Uterus (tissue), 4 donors: Measurements from ENCODE around the gene COPS7A. TPM values are rescaled to one million over a fixed set of nuclear protein-coding genes. Genes with fewer than 3 reads are reported as not detected.
"Not testable (repeated sequence)": the region's sequence is repeated elsewhere in the genome, so short reads cannot be mapped to it uniquely, and the experiment has no call there.

Experiments used
- DNase-seq, 2 donors: peaks; one replicate each; pipeline ENCODE4 v3.0.0-alpha.2; 2019 to 2020
- H3K27ac ChIP-seq, 2 donors: fragments of 200-600 bp; sonication (generic); 1 replicate in 1 of 2; 2 replicates in 1 of 2; pipeline ENCODE4 v1.5.1; 2016 to 2018
- H3K27me3 ChIP-seq, 2 donors: fragments of 200-600 bp; sonication (generic); one replicate each; pipeline ENCODE4 v1.5.1; 2018 to 2019; ENCODE audit warnings: control low read depth in 1 of 2
- H3K36me3 ChIP-seq, 2 donors: fragments of 200-600 bp; sonication (generic); one replicate each; pipeline ENCODE4 v1.5.1; 2019; ENCODE audit warnings: control low read depth in 1 of 2
- H3K4me1 ChIP-seq, 2 donors: fragments of 200-600 bp; sonication (generic); one replicate each; pipeline ENCODE4 v1.5.1; 2018 to 2019; ENCODE audit warnings: control low read depth in 1 of 2
- H3K4me3 ChIP-seq, 2 donors: fragments of 200-600 bp; sonication (generic); 1 replicate in 1 of 2; 2 replicates in 1 of 2; pipeline ENCODE4 v1.5.1; 2018 to 2019; ENCODE audit warnings: mild to moderate bottlenecking in 1 of 2
- H3K9me3 ChIP-seq, 2 donors: fragments of 200-600 bp; sonication (generic); one replicate each; pipeline ENCODE4 v1.5.1; 2019; ENCODE audit warnings: control low read depth in 1 of 2
- CTCF ChIP-seq, 4 experiments: fragments of 200-600 bp in 2 of 4; fragments of 450-650 bp in 2 of 4; sonication (generic) in 2 of 4; IDR thresholded peaks; one replicate each; pipeline ENCODE4 v1.5.1; 2016 to 2019; ENCODE audit warnings: antibody characterized with exemption in 4 of 4, mild to moderate bottlenecking in 2 of 4, moderate library complexity in 1 of 4
- POLR2A ChIP-seq, 2 donors: fragments of 450-650 bp; IDR thresholded peaks; one replicate each; pipeline ENCODE4 v1.6.1; 2016; ENCODE audit warnings: antibody characterized with exemption in 2 of 2, mild to moderate bottlenecking in 1 of 2, moderate library complexity in 1 of 2
- intact Hi-C: fragments of 100-400 bp; cut with DNase I; formaldehyde crosslinking; loops from one replicate; pipeline ENCODE4 v1.15.1; 2023; ENCODE audit warnings: low total_unique reads
- total RNA-seq, 4 donors: library from RNA; depleted of rRNA in 3 of 4; stranded (reverse); fragments of >200 nt in 3 of 4; gene quantifications; one replicate each; pipeline versions ENCODE4 v1.1.0 to v1.2.4, GENCODE V29; 2014 to 2023
- donor health status: DM: yes; HTN: yes; CAD: no.

Gene COPS7A
- total RNA-seq, 4 donors from 2014 or later, result 35.6 to 50.3 (median 37.7) TPM

DNA sequence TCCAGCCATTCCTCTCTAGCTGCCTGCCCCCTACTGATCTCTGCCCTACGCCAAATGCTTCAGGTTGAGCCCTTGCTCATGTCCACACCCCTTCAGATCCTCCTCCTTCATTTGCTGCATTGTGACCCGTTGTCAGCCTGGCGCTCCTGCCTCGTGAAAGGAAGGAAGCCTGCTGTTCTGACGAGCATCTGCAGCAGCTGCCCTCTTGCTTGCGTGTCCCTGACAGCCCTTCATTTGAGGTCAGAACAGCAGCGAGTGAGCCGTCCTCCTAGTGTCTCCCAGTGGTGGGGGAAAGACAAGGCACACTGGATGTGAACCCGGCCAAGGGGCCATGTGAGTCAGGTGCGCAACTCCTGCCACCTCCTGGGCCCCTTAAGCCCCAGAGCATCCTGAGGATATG lies 20.2 kb upstream of the COPS7A start:
- no peak for TF ChIP-seq CTCF (IDR thresholded peaks at IDR 0.05)
- no peak for TF ChIP-seq POLR2A (IDR thresholded peaks at IDR 0.05)
- no peak for DNase-seq
- peaks cover 0 to 5% of the 10 kb centered on the region in 2 donors for H3K27me3 ChIP-seq

DNA sequence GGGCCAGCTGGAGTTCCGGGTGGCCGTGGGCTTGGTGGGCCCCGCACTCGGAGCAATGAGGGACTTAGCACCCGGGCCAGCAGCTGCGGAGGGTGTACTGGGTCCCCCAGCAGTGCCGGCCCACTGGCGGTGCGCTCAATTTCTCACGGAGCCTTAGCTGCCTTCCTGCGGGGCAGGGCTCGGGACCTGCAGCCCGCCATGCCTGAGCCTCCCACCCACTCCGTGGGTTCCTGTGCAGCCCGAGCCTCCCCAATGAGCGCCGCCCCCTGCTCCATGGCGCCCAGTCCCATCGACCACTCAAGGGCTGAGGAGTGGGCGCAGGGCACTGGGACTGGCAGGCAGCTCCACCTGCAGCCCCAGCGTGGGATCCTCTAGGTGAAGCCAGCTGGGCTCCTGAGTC lies 15.5 kb upstream of the COPS7A start:
- DNase-seq, H3K27me3 ChIP-seq, H3K4me3 ChIP-seq, intact Hi-C loops, H3K36me3 ChIP-seq, H3K27ac ChIP-seq, H3K4me1 ChIP-seq, H3K9me3 ChIP-seq: not testable (repeated sequence)

More for the DNA sequence above, 20.2 kb upstream of the COPS7A start:
- no peaks in the 10 kb centered on the region for H3K36me3 ChIP-seq
- no peak overlapping the region for H3K27ac ChIP-seq
- no peaks in the 10 kb centered on the region for H3K4me1 ChIP-seq
- H3K4me3 ChIP-seq, result no peak overlapping the region
- intact Hi-C loops, result no loop called here
- H3K9me3 ChIP-seq, result no peaks in the 10 kb centered on the region

DNA sequence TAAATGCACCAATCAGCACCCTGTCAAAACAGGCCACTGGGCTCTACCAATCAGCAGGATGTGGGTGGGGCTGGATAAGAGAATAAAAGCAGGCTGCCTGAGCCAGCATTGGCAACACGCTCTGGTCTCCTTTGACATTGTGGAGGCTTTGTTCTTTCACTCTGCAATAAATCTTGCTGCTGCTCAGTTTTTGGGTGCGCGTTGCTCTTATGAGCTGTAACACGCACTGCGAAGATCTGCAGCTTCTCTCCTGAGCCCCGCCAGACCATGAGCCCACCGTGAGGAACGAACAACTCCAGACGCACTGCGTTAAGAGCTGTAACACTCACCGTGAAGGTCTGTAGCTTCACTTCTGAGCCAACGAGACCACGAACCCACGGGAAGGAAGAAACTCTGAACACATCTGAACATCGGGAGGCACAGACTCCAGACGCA lies 14.9 kb upstream of the COPS7A start:
- H3K36me3 ChIP-seq, result no peaks in the 10 kb centered on the region
- H3K27me3 ChIP-seq, result no peaks in the 10 kb centered on the region

GRCh38 chr12:6716031-6716873 lies 7.6 kb upstream of the COPS7A start:
- DNase-seq, H3K4me1 ChIP-seq, H3K9me3 ChIP-seq, H3K27ac ChIP-seq, intact Hi-C loops, H3K4me3 ChIP-seq, H3K36me3 ChIP-seq, H3K27me3 ChIP-seq: not testable (repeated sequence)

More for the DNA sequence above, 14.9 kb upstream of the COPS7A start:
- Histone ChIP-seq H3K27ac (no peak overlapping the region), H3K4me1 (no peaks in the 10 kb centered on the region), H3K4me3 (no peak overlapping the region), H3K9me3 (no peaks in the 10 kb centered on the region)
- intact Hi-C loops, result no loop called here
- DNase-seq, result no peak
- TF ChIP-seq CTCF (IDR thresholded peaks at IDR 0.05) (no peak), POLR2A (IDR thresholded peaks at IDR 0.05) (no peak)

DNA sequence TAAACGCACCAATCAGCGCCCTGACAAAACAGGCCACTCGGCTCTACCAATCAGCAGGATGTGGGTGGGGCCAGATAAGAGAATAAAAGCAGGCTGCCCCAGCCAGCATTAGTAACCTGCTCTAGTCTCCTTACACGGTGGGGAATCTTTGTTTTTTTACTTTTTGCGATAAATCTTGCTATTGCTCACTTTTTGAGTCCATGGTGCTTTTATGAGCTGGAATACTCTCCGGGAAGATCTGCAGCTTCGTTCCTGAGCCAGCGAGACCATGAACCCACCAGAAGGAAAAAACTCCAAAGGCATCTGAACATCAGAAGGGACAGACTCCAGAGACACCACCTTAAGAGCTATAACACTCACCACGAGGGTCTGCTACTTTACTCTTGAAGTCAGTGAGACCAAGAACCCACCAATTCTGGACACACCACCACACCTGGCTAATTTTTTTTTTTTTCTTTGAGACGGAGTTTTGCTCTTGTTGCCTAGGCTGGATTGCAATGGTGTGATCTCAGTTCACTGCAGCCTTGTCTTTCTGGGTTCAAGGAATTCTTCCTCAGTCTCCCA lies 6.9 kb upstream of the COPS7A start:
- Histone ChIP-seq H3K27me3 (no peaks in the 10 kb centered on the region), H3K27ac (no peak overlapping the region), H3K4me3 (no peak overlapping the region), H3K36me3 (no peaks in the 10 kb centered on the region), H3K4me1 (no peaks in the 10 kb centered on the region), H3K9me3 (no peaks in the 10 kb centered on the region)
- TF ChIP-seq CTCF (IDR thresholded peaks at IDR 0.05), result no peak
- no peak for TF ChIP-seq POLR2A (IDR thresholded peaks at IDR 0.05)
- DNase-seq, result no peak
- intact Hi-C loops, result no loop called here

GRCh38 chr12:6722863-6723262 lies 983 bp upstream of the COPS7A start:
- Histone ChIP-seq H3K4me3 (no peak overlapping the region), H3K4me1 (no peaks in the 10 kb centered on the region), H3K36me3 (no peaks in the 10 kb centered on the region), H3K27ac (no peak overlapping the region), H3K9me3 (no peaks in the 10 kb centered on the region), H3K27me3 (no peaks in the 10 kb centered on the region)
- no peak for DNase-seq
- no peak for TF ChIP-seq POLR2A (IDR thresholded peaks at IDR 0.05)
- TF ChIP-seq CTCF (IDR thresholded peaks at IDR 0.05), result no peak
- intact Hi-C loops, result no loop called here
